Measurements from ENCODE around the gene PSD2.

DNA sequence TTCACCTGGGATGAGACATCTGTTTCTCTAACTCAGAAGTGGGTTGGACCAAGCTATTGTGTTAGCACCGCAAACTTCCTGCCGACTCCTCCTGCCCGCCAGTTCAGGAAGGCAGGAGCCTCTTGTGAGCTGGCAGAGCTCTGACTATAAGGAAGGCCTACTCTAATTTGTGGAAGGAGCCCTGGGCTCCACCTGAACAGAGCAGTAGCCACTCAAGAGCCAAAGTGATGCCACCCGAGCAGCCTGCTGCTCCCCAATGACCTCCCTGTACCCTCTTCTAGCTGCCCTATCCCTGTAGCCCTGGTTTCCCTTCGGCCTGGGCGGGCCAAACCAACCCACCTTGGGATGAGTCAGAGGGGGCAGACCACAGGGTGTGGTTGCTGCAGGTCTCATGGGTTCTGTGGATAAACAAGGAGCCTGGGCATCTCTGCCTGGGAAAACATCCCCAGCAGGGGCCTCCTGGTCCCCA, 81.6 kb downstream of the PSD2 start:
- TF ChIP-seq EZH2phosphoT487 (IDR thresholded peaks at IDR 0.05; ENCODE audit: borderline replicate concordance, low read length): no peak
- TF ChIP-seq, protein P1, sequence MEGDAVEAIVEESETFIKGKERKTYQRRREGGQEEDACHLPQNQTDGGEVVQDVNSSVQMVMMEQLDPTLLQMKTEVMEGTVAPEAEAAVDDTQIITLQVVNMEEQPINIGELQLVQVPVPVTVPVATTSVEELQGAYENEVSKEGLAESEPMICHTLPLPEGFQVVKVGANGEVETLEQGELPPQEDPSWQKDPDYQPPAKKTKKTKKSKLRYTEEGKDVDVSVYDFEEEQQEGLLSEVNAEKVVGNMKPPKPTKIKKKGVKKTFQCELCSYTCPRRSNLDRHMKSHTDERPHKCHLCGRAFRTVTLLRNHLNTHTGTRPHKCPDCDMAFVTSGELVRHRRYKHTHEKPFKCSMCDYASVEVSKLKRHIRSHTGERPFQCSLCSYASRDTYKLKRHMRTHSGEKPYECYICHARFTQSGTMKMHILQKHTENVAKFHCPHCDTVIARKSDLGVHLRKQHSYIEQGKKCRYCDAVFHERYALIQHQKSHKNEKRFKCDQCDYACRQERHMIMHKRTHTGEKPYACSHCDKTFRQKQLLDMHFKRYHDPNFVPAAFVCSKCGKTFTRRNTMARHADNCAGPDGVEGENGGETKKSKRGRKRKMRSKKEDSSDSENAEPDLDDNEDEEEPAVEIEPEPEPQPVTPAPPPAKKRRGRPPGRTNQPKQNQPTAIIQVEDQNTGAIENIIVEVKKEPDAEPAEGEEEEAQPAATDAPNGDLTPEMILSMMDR (IDR thresholded peaks at IDR 0.05; ENCODE audit: low read depth, low read length, poor library complexity, severe bottlenecking): no peak
